HEK293T (cell line): ENCODE measurements around the gene HSBP1.

Experiments used
- BHLHE40 ChIP-seq: fragments of 450-650 bp; IDR thresholded peaks from 2 replicates; pipeline ENCODE4 v1.6.1; 2016; ENCODE audit warnings: mild to moderate bottlenecking, moderate library complexity, borderline replicate concordance
- ELF4 ChIP-seq: fragments of 450-650 bp; IDR thresholded peaks from 2 replicates; pipeline ENCODE4 v1.6.1; 2017; ENCODE audit warnings: antibody characterized with exemption
- FOXK2 ChIP-seq: fragments of 450-650 bp; IDR thresholded peaks from 2 replicates; pipeline ENCODE4 v1.6.1; 2016; ENCODE audit warnings: mild to moderate bottlenecking
- FOXM1 ChIP-seq: fragments of 450-650 bp; IDR thresholded peaks from 2 replicates; pipeline ENCODE4 v1.6.1; 2017; ENCODE audit warnings: mild to moderate bottlenecking, borderline replicate concordance
- HDGF ChIP-seq: fragments of 450-650 bp; IDR thresholded peaks from 2 replicates; pipeline ENCODE4 v1.6.1; 2017; ENCODE audit warnings: antibody characterized with exemption, borderline replicate concordance
- LEF1 ChIP-seq: fragments of 450-650 bp; IDR thresholded peaks from 2 replicates; pipeline ENCODE4 v1.6.1; 2017; ENCODE audit warnings: mild to moderate bottlenecking, borderline replicate concordance
- NFRKB ChIP-seq: fragments of 450-650 bp; IDR thresholded peaks from 2 replicates; pipeline ENCODE4 v1.6.1; 2016; ENCODE audit warnings: mild to moderate bottlenecking, moderate library complexity
- PKNOX1 ChIP-seq: fragments of 450-650 bp; IDR thresholded peaks from 2 replicates; pipeline ENCODE4 v1.6.1; 2016
- SP1 ChIP-seq: fragments of 450-650 bp; IDR thresholded peaks from 2 replicates; pipeline ENCODE4 v1.6.1; 2017
- TARDBP ChIP-seq: fragments of 450-650 bp; IDR thresholded peaks from 2 replicates; pipeline ENCODE4 v1.6.1; 2016

DNA sequence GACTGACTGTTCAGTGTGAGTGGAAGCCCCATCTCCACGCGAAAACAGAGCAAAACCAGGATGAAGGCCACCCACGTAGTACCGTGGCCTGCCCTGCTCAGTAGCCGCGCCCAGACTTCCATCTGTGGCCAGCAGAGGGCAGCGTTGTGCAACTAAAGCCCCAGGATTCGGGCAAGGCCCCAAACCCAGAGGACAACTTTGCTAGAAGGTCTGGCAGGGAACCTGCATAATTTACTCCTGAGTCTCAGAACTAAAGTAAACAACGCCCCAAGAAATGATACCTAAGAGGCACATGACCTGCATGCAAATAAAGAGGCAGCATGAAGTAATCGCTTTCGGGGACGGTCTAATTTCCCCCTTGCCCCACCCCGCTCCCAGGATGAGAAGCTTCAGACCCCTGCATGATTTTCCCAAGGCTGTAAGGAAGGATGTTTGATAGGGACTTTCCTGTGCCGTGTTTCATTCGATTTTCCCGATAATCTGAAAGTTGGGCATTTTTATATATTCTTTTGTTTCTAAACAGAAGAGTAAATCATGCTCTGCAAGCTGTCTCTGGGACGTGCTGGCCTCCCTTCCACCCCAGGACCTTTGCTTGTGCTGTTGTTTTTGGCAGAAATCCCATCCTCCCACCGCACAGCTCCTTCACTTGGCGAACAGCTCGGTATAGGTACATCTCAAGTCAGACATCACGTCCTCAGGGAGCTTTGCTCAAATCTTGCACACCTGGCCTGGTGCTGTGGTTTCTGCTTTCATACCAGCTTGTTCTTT, 18.6 kb downstream of the HSBP1 start:
- no peak for TF ChIP-seq TARDBP
- no peak for TF ChIP-seq NFRKB
- TF ChIP-seq LEF1: no peak
- no peak for TF ChIP-seq BHLHE40
- TF ChIP-seq HDGF: no peak
- TF ChIP-seq PKNOX1: no peak
- TF ChIP-seq ELF4: no peak
- TF ChIP-seq FOXK2: no peak
- no peak for TF ChIP-seq FOXM1
- TF ChIP-seq SP1: no peak
